Activated naive CD4-positive, alpha-beta T cell treated with anti-CD3 and anti-CD28 coated beads, Interleukin-2, amount 10 ng/mL, durations not matched to agents 7 days and 5 days (primary cell): ENCODE data around the gene AHRR.

Experiments used
- CTCF ChIA-PET: fragments of 350-600 bp; sonication (Branson Sonifier 250); formaldehyde crosslinking; loops from one replicate; lab custom pipeline; 2021; ENCODE audit warnings: antibody characterized with exemption; lab: Charles Lee
- DNase-seq: peaks from one replicate; pipeline ENCODE4 v3.0.0-alpha.2; 2020
- H3K27ac Mint-ChIP-seq: one replicate; pipeline ENCODE4 v1.8.0; 2021; ENCODE audit warnings: mild to moderate bottlenecking, moderate library complexity, mixed read lengths
- H3K27me3 Mint-ChIP-seq: one replicate; pipeline ENCODE4 v1.8.0; 2021; ENCODE audit warnings: mild to moderate bottlenecking, mixed read lengths
- H3K36me3 Mint-ChIP-seq: one replicate; pipeline ENCODE4 v1.8.0; 2021; ENCODE audit warnings: mixed read lengths
- H3K4me1 Mint-ChIP-seq: one replicate; pipeline ENCODE4 v1.8.0; 2021; ENCODE audit warnings: mixed read lengths
- H3K4me3 Mint-ChIP-seq: one replicate; pipeline ENCODE4 v1.8.0; 2021; ENCODE audit warnings: mild to moderate bottlenecking, moderate library complexity, mixed read lengths
- H3K9me3 Mint-ChIP-seq: one replicate; pipeline ENCODE4 v1.8.0; 2021; ENCODE audit warnings: mixed read lengths

Gene AHRR

DNA sequence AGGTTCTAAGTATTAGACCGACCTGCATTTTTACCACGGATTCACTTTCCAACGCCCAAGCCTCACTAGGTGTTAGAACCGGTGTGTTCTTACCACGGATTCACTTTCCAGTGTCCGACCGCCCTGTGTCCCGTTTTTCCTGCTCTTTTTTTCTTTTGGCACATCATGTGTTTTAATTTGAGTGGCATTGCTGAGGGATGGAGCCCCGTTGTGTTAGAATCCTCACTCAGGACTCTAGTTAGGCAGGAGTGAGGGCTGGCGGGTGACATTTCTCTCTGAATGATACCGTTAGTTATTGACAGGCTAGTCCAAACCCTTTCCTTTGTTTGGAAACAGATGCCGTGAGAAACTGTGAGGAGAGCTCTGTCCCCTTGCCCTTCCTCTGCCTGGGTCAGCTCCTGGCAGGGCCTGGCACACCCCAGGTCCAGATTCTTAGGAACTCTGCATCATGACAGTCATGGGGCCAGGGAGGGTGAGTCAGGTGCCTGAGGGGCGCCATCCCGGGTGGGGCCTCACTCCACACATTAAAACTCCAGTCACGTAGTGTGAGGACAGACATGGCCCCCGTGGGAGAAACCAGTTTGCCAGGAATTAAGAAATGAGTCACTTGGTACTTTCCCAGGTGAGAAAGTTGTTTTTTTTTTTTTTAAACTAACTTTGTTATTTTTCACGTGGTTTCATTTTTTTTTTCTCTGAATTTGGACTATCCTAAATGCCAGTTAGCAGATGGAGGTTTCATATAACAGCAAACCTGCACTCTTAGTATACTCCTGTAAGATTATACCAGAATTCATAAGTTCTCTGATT is 137.2 kb downstream of the AHRR start:
- peaks cover 71% of the 10 kb centered on the region for H3K36me3 Mint-ChIP-seq
- H3K27ac Mint-ChIP-seq, result peak overlapping the region; percentile 66
- H3K4me1 Mint-ChIP-seq, result peaks cover 52% of the 10 kb centered on the region
- CTCF ChIA-PET, result interaction anchor here (1.0 kb wide), 1 partner anchor 9 kb away, joined by 3 read pairs; no protein-coding TSS in a partner anchor
- DNase-seq, result peak; percentile 52
- H3K4me3 Mint-ChIP-seq, result no peak overlapping the region
- H3K9me3 Mint-ChIP-seq, result no peaks in the 10 kb centered on the region
- H3K27me3 Mint-ChIP-seq, result no peaks in the 10 kb centered on the region

DNA sequence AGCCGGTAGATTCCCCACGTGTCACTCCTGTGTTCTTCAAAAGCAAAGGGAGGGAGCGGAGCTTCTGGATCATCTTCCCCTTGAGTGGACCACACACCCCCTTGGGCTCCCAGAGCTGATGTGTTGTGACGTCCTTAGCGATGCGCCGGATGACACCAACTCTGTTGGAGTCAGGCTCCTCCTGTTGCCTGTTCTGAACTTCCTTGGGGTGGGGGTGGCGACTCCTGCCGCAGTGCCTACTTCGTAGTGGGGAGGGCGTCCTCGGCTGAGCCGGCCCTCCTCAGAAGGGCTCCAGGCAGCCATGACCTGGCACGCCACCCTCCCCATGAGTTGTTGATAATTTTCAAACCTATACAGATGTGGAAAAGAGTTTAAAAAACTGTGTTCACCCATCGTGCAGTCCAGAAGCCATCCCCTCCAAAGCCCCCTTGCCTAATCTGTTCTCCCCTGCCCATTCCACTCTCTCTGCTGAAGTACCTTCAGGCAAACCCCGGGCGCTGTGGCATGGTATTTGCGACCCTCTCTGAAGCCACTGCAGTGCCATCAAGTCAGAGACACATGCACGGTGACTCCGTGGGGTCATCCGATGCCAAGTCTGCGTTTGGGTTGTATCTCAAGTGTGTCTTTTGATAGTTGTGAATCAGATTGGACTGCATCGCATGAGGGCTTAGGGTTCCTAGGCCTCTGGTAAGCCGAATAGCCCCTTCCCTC is 138.2 kb downstream of the AHRR start:
- Mint-ChIP-seq H3K27ac (peak overlapping the region; percentile 66), H3K4me1 (peaks cover 53% of the 10 kb centered on the region), H3K9me3 (no peaks in the 10 kb centered on the region), H3K27me3 (no peaks in the 10 kb centered on the region), H3K36me3 (peaks cover 70% of the 10 kb centered on the region), H3K4me3 (no peak overlapping the region)
- CTCF ChIA-PET, result no interaction called here
- no peak for DNase-seq

DNA sequence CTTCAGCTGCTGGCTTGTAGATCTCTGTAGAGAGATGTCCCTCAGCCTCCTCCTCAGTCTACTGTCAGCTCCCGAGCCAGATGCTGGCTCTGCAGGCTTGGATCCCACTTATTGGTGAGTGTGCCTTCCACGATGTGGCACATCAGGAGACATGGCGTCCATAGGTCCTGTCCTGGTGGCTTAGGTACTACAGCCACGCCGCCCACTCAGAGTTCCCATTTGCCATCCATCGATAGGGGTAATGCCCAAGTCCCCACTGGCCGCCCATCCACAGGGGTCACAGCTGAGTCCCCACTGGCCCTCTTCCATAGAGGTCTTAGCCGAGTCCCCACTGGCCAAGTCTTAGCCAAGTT is 138.7 kb downstream of the AHRR start:
- CTCF ChIA-PET, result no interaction called here
- H3K4me3 Mint-ChIP-seq, result no peak overlapping the region
- H3K36me3 Mint-ChIP-seq, result peaks cover 68% of the 10 kb centered on the region
- DNase-seq, result no peak
- no peaks in the 10 kb centered on the region for H3K27me3 Mint-ChIP-seq
- no peaks in the 10 kb centered on the region for H3K9me3 Mint-ChIP-seq
- peaks cover 50% of the 10 kb centered on the region for H3K4me1 Mint-ChIP-seq
- no peak overlapping the region for H3K27ac Mint-ChIP-seq

DNA sequence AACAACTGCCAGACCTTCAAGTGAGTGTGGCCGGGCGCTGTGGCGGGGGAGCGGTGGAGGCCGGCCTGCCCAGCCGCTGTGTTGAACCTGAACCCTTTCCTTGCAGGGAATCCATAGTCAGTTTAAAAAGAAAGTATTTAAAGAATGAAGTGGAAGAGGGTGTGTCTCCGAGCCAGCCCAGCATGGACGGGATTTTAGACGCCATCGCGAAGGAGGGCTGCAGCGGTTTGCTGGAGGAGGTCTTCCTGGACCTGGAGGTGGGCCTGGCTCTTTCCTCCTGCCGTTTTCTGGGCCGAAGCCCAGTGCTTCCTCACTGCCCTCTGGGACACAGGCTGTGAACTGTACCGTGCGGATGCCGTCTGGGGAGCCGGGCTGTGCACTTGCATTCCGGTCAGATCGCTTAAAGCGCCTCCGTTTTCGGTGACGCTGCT is 140.6 kb downstream of the AHRR start:
- Mint-ChIP-seq H3K4me3 (no peak overlapping the region), H3K27me3 (no peaks in the 10 kb centered on the region), H3K27ac (no peak overlapping the region), H3K9me3 (no peaks in the 10 kb centered on the region), H3K4me1 (peaks cover 46% of the 10 kb centered on the region), H3K36me3 (peaks cover 63% of the 10 kb centered on the region)
- peak; percentile 11 for DNase-seq
- CTCF ChIA-PET, result no interaction called here

DNA sequence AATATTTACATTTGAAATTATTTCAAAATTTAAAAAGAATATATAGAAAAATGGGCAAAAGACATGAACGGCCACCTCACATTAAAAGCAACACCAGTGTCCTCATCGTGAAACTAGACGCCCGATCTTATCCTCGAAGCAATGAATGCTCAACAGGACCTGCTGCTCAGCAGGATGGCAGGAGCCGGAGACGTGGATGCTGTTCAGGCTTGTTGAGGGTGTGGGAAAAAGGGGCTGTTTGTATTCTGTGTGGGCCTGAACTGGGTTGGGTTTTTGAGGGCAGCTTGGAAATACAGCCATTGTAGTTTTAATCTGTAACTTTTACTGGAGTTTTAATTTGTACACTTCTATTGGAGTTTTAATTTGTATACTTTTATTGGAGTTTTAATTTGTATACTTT is 141.8 kb downstream of the AHRR start:
- Mint-ChIP-seq H3K9me3 (no peaks in the 10 kb centered on the region), H3K4me3 (no peak overlapping the region), H3K4me1 (peaks cover 42% of the 10 kb centered on the region), H3K36me3 (peaks cover 57% of the 10 kb centered on the region), H3K27me3 (no peaks in the 10 kb centered on the region), H3K27ac (peak overlapping the region; percentile 82)
- CTCF ChIA-PET, result interaction anchor here (0.9 kb wide), 1 partner anchor 17 kb away, joined by 4 read pairs; no protein-coding TSS in a partner anchor
- no peak for DNase-seq

DNA sequence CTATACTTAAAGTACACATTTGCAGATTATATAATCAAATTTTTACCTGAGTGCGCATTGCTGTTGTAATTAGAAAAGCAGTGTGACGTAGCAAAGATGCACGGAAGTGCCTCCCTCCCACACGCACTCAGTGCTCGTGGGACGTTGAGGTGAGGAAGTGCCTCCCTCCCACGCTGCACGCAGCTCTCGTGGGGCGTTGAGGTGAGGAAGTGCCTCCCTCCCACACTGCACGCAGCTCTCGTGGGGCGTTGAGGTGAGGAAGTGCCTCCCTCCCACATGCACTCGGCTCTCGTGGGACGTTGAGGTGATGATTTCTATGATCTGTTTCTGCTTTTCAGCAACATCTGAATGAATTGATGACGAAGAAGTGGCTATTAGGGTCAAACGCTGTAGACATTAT is 142.4 kb downstream of the AHRR start:
- H3K9me3 Mint-ChIP-seq, result no peaks in the 10 kb centered on the region
- H3K4me1 Mint-ChIP-seq, result peaks cover 36% of the 10 kb centered on the region
- H3K4me3 Mint-ChIP-seq, result no peak overlapping the region
- peak overlapping the region; percentile 84 for H3K27ac Mint-ChIP-seq
- DNase-seq, result peak; percentile 72
- CTCF ChIA-PET, result interaction anchor here (0.9 to 1.4 kb wide), 2 partner anchors 16 to 18 kb away, joined by 3 to 4 read pairs; no protein-coding TSS in a partner anchor
- peaks cover 51% of the 10 kb centered on the region for H3K36me3 Mint-ChIP-seq
- H3K27me3 Mint-ChIP-seq, result no peaks in the 10 kb centered on the region

DNA sequence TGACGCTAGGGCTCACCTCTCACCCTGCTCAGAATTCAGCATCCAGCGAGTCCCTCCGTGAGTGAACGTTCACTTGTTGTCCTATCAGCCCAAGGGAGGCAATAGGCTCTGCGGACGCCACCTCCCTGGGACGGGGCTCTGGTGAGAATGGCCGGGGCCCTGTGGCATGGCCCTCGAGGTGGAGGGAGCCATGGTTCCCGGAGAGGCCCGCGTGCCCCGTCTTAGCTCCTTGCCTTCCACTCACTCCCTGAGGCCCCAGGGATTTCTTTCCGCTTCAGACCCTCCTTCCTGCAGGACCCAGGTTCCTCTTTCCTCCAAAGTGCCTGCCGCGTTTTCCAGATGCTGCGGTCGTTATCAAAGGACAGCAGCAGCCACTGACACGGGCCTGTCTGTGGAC is 142.9 kb downstream of the AHRR start:
- H3K4me1 Mint-ChIP-seq, result peaks cover 31% of the 10 kb centered on the region
- no peak overlapping the region for H3K4me3 Mint-ChIP-seq

DNA sequence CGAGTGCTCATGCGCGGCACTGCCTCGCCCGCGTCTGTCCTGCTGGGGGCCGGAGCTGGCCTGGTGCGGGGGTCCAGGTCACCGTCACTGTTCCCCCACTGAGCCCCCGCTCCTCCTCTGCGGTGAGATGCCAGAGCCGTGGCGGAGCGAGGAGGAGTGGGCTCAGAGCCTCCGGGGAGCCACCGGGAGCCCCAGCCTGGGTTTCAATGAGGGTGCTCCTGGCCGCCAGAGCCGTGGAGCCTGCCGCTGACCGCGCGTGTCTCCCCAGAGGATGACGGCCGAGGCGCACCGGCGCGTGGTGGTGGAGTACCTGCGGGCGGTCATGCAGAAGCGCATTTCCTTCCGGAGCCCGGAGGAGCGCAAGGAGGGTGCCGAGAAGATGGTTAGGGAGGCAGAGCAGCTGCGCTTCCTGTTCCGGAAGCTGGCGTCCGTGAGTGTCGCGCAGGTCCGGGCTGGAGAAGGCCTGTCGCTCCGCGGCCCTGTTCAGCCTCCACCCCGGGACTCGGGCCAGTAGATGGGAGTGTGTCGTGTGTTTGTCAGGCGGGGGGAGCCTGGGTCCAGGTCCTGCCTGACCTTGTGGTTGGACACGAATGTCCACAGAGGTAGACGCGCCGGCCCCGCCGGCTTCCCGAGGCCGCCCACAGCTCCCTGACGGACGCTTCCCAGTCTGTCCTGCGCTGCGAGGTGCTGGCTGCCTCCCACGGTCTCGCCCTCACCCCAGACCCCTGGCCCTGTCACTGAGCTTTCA is 143.5 kb downstream of the AHRR start:
- peaks cover 27% of the 10 kb centered on the region for H3K4me1 Mint-ChIP-seq
- no peaks in the 10 kb centered on the region for H3K9me3 Mint-ChIP-seq
- peak; percentile 20 for DNase-seq
- no peak overlapping the region for H3K4me3 Mint-ChIP-seq
- no peaks in the 10 kb centered on the region for H3K27me3 Mint-ChIP-seq
- H3K36me3 Mint-ChIP-seq, result peaks cover 42% of the 10 kb centered on the region
- CTCF ChIA-PET, result interaction anchor here (1.4 kb wide), 1 partner anchor 17 kb away, joined by 3 read pairs; no protein-coding TSS in a partner anchor
- no peak overlapping the region for H3K27ac Mint-ChIP-seq

More for the DNA sequence above, 142.9 kb downstream of the AHRR start:
- Mint-ChIP-seq H3K9me3 (no peaks in the 10 kb centered on the region), H3K27me3 (no peaks in the 10 kb centered on the region), H3K36me3 (peaks cover 46% of the 10 kb centered on the region), H3K27ac (peak overlapping the region; percentile 84)
- no peak for DNase-seq
- CTCF ChIA-PET, result interaction anchor here (0.9 to 1.4 kb wide), 2 partner anchors 16 to 18 kb away, joined by 3 to 4 read pairs; no protein-coding TSS in a partner anchor

DNA sequence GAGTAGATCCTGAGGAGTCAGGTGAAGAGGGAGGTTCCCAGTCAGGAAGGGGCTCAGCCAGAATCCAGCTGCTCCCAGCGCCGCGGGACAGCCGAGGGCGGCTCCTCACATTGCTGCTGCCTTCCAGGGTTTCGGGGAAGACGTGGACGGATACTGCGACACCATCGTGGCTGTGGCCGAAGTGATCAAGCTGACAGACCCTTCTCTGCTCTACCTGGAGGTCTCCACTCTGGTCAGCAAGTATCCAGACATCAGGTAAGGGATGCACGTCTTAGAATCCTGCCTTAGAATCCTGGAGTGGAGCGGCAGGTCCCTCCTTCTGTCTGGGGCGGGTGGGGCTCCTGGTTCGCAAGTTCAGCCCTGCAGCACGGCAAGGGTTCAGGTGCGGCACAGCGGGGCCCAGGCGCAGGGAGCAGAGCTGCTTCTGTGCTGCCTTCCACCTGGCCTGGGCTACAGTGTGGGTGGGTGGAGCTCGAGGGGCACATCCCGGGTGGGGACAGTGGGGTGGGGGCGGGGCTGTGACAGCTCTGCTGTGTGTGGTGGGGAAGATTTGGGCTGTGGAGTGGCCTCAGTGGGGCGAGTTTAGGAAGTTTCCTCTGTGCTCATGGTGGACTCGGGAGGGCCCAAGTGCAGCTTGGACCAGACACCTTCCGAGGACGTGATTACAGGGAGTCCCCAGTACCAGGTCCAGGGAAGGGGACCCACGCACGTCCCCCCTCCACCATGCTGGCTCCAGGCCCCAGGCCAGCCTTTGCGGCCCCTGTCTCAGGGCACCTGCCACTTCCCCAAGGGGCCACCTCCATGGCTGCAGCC is 144.3 kb downstream of the AHRR start:
- Mint-ChIP-seq H3K36me3 (peaks cover 40% of the 10 kb centered on the region), H3K27ac (no peak overlapping the region), H3K27me3 (no peaks in the 10 kb centered on the region), H3K4me3 (no peak overlapping the region), H3K9me3 (no peaks in the 10 kb centered on the region), H3K4me1 (peaks cover 29% of the 10 kb centered on the region)
- peak; percentile 14 for DNase-seq
- CTCF ChIA-PET, result interaction anchor here (1.4 kb wide), 1 partner anchor 18 kb away, joined by 3 read pairs; no protein-coding TSS in a partner anchor

DNA sequence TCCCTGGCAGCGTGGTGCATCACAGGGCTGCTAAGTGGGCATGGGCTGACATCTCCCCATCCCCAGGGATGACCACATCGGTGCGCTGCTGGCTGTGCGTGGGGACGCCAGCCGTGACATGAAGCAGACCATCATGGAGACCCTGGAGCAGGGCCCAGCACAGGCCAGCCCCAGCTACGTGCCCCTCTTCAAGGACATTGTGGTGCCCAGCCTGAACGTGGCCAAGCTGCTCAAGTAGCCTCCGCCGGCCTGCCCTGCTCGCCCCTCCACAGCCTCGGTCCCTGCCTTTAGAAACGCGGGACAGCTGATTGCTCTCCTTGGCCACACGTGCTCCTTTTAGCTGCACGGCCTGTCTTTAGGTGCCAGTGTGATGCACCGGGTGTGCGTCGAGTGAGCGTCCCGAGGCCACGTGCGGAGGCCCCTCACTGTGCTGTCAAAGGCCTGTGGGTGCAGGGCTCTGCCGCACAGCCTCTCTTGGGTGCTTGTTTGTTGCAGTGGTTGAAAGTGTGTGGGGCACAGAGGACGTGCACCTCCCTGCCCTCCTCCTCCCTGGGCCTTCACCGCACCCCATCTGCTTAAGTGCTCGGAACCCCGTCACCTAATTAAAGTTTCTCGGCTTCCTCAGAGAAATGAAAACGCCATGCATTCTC is 145.3 kb downstream of the AHRR start:
- Mint-ChIP-seq H3K27me3 (no peaks in the 10 kb centered on the region), H3K4me1 (peaks cover 37% of the 10 kb centered on the region), H3K4me3 (no peak overlapping the region), H3K27ac (no peak overlapping the region), H3K9me3 (no peaks in the 10 kb centered on the region), H3K36me3 (peaks cover 38% of the 10 kb centered on the region)
- peak; percentile 17 for DNase-seq
- CTCF ChIA-PET, result no interaction called here

DNA sequence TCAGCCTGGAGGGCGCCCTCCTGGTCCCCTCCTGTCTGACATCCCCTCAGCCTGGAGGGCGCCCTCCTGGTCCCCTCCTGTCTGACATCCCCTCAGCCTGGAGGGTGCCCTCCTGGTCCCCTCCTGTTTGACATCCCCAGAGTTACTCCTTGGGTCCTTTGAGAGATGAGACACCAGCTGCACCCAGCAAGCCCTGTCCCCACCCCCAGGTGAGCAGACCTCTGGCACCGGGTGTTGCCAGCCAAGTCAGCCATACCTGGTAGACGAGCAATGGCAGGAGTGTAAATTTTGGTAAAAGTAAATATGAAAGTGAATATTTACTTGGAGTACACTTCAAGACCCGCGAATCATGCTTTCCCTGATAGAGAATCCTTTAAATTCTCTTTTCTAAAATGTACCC is 146.9 kb downstream of the AHRR start:
- no peaks in the 10 kb centered on the region for H3K27me3 Mint-ChIP-seq
- H3K4me1 Mint-ChIP-seq, result peaks cover 32% of the 10 kb centered on the region
- CTCF ChIA-PET, result no interaction called here
- no peaks in the 10 kb centered on the region for H3K9me3 Mint-ChIP-seq
- peaks cover 24% of the 10 kb centered on the region for H3K36me3 Mint-ChIP-seq
- no peak overlapping the region for H3K4me3 Mint-ChIP-seq
- DNase-seq, result peak; percentile 14
- H3K27ac Mint-ChIP-seq, result no peak overlapping the region

DNA sequence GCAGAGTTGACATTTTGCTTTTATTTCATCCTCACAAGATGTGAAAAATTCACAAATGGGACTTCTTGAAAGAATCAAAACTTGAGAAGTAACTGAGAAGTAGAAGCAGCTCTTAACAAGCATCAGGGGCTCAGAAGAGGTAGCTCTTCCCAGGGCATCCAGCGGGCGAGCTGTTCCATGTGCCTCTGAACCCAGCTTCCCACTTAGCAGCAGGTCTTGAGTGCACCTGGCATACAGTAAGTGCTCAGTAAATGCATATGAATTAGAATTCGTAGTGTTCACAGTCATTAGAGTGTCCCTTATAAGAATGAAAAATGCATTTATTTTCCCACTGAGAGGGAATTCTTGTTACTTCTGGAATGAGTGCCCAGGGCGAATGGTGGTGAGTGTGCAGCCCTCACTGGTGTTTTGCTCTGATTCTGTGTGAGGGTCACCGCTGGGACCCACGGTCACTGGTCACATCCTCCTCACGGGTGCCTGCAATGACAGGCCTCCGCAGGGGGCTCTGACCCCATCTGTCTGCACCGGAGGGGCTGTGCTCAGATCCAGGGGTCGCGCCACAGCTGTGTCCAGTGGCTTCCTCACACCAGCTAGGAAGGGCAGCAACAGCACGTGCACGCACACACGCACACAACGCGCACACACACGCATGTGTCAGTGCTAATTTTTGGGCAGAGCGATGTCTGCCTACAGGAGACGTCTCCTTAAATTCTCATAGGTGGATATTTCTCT is 148.4 kb downstream of the AHRR start:
- CTCF ChIA-PET, result no interaction called here
- Mint-ChIP-seq H3K27me3 (peaks cover 10% of the 10 kb centered on the region), H3K4me3 (no peak overlapping the region), H3K36me3 (peaks cover 18% of the 10 kb centered on the region), H3K9me3 (no peaks in the 10 kb centered on the region), H3K4me1 (peaks cover 25% of the 10 kb centered on the region), H3K27ac (no peak overlapping the region)
- peak; percentile 14 for DNase-seq
